22Rv1 (cell line): ENCODE results near the gene PHF21A.
"Not testable (repeated sequence)": the region's sequence is repeated elsewhere in the genome, so short reads cannot be mapped to it uniquely, and the experiment has no call there.

ENCODE experiments used
- H3K27ac ChIP-seq: fragments of 450-650 bp; 2 replicates; pipeline ENCODE4 v1.5.1; 2017
- CTCF ChIP-seq: fragments of 450-650 bp; IDR thresholded peaks from 2 replicates; pipeline ENCODE4 v1.5.1; 2017; ENCODE audit warnings: mild to moderate bottlenecking
- ZFX ChIP-seq: fragments of 450-650 bp; IDR thresholded peaks from 2 replicates; pipeline ENCODE4 v1.6.1; 2017; ENCODE audit warnings: antibody characterized with exemption, borderline replicate concordance

The PHF21A gene

GRCh38 chr11:46020084-46020599, 101.1 kb downstream of the PHF21A start:
- TF ChIP-seq ZFX (no peak), CTCF (no peak)
- H3K27ac ChIP-seq = no peak overlapping the region

- TF ChIP-seq ZFX = no peak
- no peak for TF ChIP-seq CTCF
- H3K27ac ChIP-seq = no peak overlapping the region
Measured at GRCh38 chr11:46018651-46019050, 102.6 kb downstream of the PHF21A start.

GRCh38 chr11:46017341-46017740, 103.9 kb downstream of the PHF21A start:
- H3K27ac ChIP-seq = no peak overlapping the region
- TF ChIP-seq CTCF (no peak), ZFX (no peak)

- TF ChIP-seq CTCF = no peak
- no peak for TF ChIP-seq ZFX
- H3K27ac ChIP-seq = no peak overlapping the region
Measured at GRCh38 chr11:46015941-46016340, 105.3 kb downstream of the PHF21A start.

- H3K27ac ChIP-seq = not testable (repeated sequence)
Measured at GRCh38 chr11:46014168-46014567, 107.1 kb downstream of the PHF21A start.

- no peak overlapping the region for H3K27ac ChIP-seq
Measured at GRCh38 chr11:46012185-46012584, 109.1 kb downstream of the PHF21A start.

GRCh38 chr11:46010100-46010499, 111.2 kb downstream of the PHF21A start:
- TF ChIP-seq ZFX (no peak), CTCF (no peak)
- H3K27ac ChIP-seq = no peak overlapping the region

More at GRCh38 chr11:46012185-46012584, 109.1 kb downstream of the PHF21A start:
- no peak for TF ChIP-seq ZFX
- no peak for TF ChIP-seq CTCF

GRCh38 chr11:46009647-46010046, 111.6 kb downstream of the PHF21A start:
- H3K27ac ChIP-seq = no peak overlapping the region
- TF ChIP-seq ZFX = no peak
- TF ChIP-seq CTCF = no peak
